OCI-LY3 (cell line): ENCODE data around the gene PURB.

ENCODE experiments used
- H2AFZ ChIP-seq: fragments of 200-600, 300-600 bp; shearing (Covaris generic); 2 replicates; pipeline ENCODE4 v1.6.0; 2014; ENCODE audit warnings: antibody characterized with exemption, low read depth, low read length
- H3K27ac ChIP-seq: fragments of 200-600, 300-600 bp; sonication (generic); 2 replicates; pipeline ENCODE4 v1.5.1; 2014; ENCODE audit warnings: mild to moderate bottlenecking, low read length, moderate library complexity, mixed read lengths
- H3K27me3 ChIP-seq: fragments of 200-600, 300-600 bp; sonication (generic); 2 replicates; pipeline ENCODE4 v1.6.1; 2014; ENCODE audit warnings: low read depth, low read length, mixed read lengths
- H3K36me3 ChIP-seq: fragments of 200-600, 300-600 bp; sonication (generic); replicated peaks from 2 replicates; pipeline ENCODE3; 2014; ENCODE audit warnings: low read depth, low read length, mixed read lengths
- H3K4me1 ChIP-seq: fragments of 300-600, 200-600 bp; sonication (generic); 2 replicates; pipeline ENCODE4 v1.6.1; 2014; ENCODE audit warnings: low read length, mixed read lengths
- H3K4me2 ChIP-seq: fragments of 200-600, 300-600 bp; sonication (generic); 2 replicates; pipeline ENCODE4 v1.6.1; 2014; ENCODE audit warnings: low read length, mixed read lengths
- H3K4me3 ChIP-seq: fragments of 300-600, 200-600 bp; sonication (generic); 2 replicates; pipeline ENCODE4 v1.5.1; 2014; ENCODE audit warnings: antibody characterized with exemption, mild to moderate bottlenecking, low read length, moderate library complexity
- H3K79me2 ChIP-seq: fragments of 300-600, 200-600 bp; shearing (Covaris generic); 2 replicates; pipeline ENCODE4 v1.6.1; 2014; ENCODE audit warnings: mild to moderate bottlenecking, low read length, mixed read lengths
- H3K9ac ChIP-seq: fragments of 300-600, 200-600 bp; shearing (Covaris generic); 2 replicates; pipeline ENCODE4 v1.6.0; 2014; ENCODE audit warnings: mild to moderate bottlenecking, low read length, moderate library complexity
- H3K9me3 ChIP-seq: fragments of 200-600, 300-600 bp; shearing (Covaris generic); 2 replicates; pipeline ENCODE4 v1.6.1; 2014; ENCODE audit warnings: low read length, mixed read lengths; ENCODE audit not compliant: insufficient read depth
- H4K20me1 ChIP-seq: fragments of 200-600, 300-600 bp; sonication (generic); 2 replicates; pipeline ENCODE4 v1.6.1; 2016; ENCODE audit warnings: low read length, mixed read lengths; ENCODE audit not compliant: insufficient read depth
- CTCF ChIP-seq: fragments of 200-600, 300-600 bp; sonication (generic); IDR thresholded peaks from 2 replicates; pipeline ENCODE4 v1.5.1; 2014; ENCODE audit warnings: antibody characterized with exemption, low read length, low read depth
- EZH2phosphoT487 ChIP-seq: fragments of 200-600 bp; shearing (Covaris generic); IDR thresholded peaks from 2 replicates; pipeline ENCODE4 v1.6.1; 2018; ENCODE audit warnings: antibody characterized with exemption, mixed run types, low read depth

PURB gene

GRCh38 chr7:44838751-44839150 lies 46.6 kb downstream of the PURB start:
- Histone ChIP-seq H3K27me3 (no peaks in the 10 kb centered on the region), H3K36me3 (peaks cover 49% of the 10 kb centered on the region), H3K79me2 (peaks cover 76% of the 10 kb centered on the region), H4K20me1 (peaks cover 12% of the 10 kb centered on the region), H3K4me1 (no peaks in the 10 kb centered on the region), H3K27ac (no peak overlapping the region), H3K9me3 (no peaks in the 10 kb centered on the region), H3K9ac (no peak overlapping the region), H3K4me3 (no peak overlapping the region), H3K4me2 (no peak overlapping the region), H2AFZ (no peak overlapping the region)
- TF ChIP-seq CTCF, result no peak
- no peak for TF ChIP-seq EZH2phosphoT487

GRCh38 chr7:44827567-44827966 lies 57.8 kb downstream of the PURB start:
- no peak overlapping the region for H2AFZ ChIP-seq
- TF ChIP-seq EZH2phosphoT487 (no peak), CTCF (no peak)
- no peak overlapping the region for H3K27ac ChIP-seq
- H3K27me3 ChIP-seq, result no peaks in the 10 kb centered on the region
- H3K4me2 ChIP-seq, result no peak overlapping the region
- peaks cover 43% of the 10 kb centered on the region for H3K36me3 ChIP-seq
- H3K4me1 ChIP-seq, result no peaks in the 10 kb centered on the region
- no peaks in the 10 kb centered on the region for H3K79me2 ChIP-seq
- no peak overlapping the region for H3K9ac ChIP-seq
- H3K4me3 ChIP-seq, result no peak overlapping the region
- H3K9me3 ChIP-seq, result no peaks in the 10 kb centered on the region
- 0 out of 2 replicates have a peak, but pooled peaks cover 3% of the 10 kb centered on the region for H4K20me1 ChIP-seq
